ENCODE measurements around the gene NRG3.

Gene NRG3

DNA sequence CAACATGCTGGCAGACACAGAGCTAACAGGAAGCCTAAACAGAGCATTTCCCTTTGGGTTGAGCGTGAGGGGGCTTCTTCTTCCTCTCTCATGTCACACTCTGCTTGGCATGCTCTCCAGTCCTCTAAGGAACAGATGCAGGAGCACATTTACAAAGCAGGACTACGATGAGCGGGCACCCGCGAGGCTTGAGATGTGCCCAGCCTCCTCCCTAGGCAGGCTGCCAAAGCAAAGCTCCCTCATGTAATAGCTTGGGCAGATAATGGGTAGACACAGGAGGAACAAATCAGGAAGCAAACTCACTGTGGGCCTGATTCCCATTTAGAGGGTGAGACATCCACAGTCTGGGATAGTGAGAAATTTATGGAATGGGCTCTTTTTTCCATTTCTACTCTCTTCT is 519.1 kb downstream of the NRG3 start:
- Histone ChIP-seq H3K27me3 (ENCODE audit: low read depth, low read length) (no peaks in the 10 kb centered on the region), H3K4me3 (ENCODE audit: low read depth in 1 of 2, low read length in 2 of 2) (no peak overlapping the region), H3K36me3 (ENCODE audit: control insufficient read depth in 1 of 2, insufficient read depth in 2 of 2, low read length in 2 of 2) (no peaks in the 10 kb centered on the region), H3K4me1 (ENCODE audit: control insufficient read depth in 1 of 2, insufficient read depth in 2 of 2, low read length in 2 of 2) (no peaks in the 10 kb centered on the region), H3K27ac (ENCODE audit: low read length) (no peak overlapping the region), H3K9me3 (ENCODE audit: control insufficient read depth in 1 of 2, low read length in 2 of 2) (no peaks in the 10 kb centered on the region)

GRCh38 chr10:82394987-82395386 is 520.0 kb downstream of the NRG3 start:
- H3K27ac ChIP-seq (ENCODE audit: low read length): no peak overlapping the region
- no peaks in the 10 kb centered on the region for H3K9me3 ChIP-seq (ENCODE audit: control insufficient read depth in 1 of 2, low read length in 2 of 2)
- H3K4me1 ChIP-seq (ENCODE audit: control insufficient read depth in 1 of 2, insufficient read depth in 2 of 2, low read length in 2 of 2): no peaks in the 10 kb centered on the region
- no peaks in the 10 kb centered on the region for H3K36me3 ChIP-seq (ENCODE audit: control insufficient read depth in 1 of 2, insufficient read depth in 2 of 2, low read length in 2 of 2)
- H3K4me3 ChIP-seq (ENCODE audit: low read depth in 1 of 2, low read length in 2 of 2): no peak overlapping the region
- no peaks in the 10 kb centered on the region for H3K27me3 ChIP-seq (ENCODE audit: low read depth, low read length)

- Histone ChIP-seq H3K36me3 (ENCODE audit: control insufficient read depth in 1 of 2, insufficient read depth in 2 of 2, low read length in 2 of 2) (no peaks in the 10 kb centered on the region), H3K27ac (ENCODE audit: low read length) (no peak overlapping the region), H3K4me1 (ENCODE audit: control insufficient read depth in 1 of 2, insufficient read depth in 2 of 2, low read length in 2 of 2) (no peaks in the 10 kb centered on the region), H3K27me3 (ENCODE audit: low read depth, low read length) (no peaks in the 10 kb centered on the region), H3K4me3 (ENCODE audit: low read depth in 1 of 2, low read length in 2 of 2) (no peak overlapping the region), H3K9me3 (ENCODE audit: control insufficient read depth in 1 of 2, low read length in 2 of 2) (no peaks in the 10 kb centered on the region)
These were observed 521.9 kb downstream of the NRG3 start for GRCh38 chr10:82396886-82397285.

- H3K27ac ChIP-seq (ENCODE audit: low read length): no peak overlapping the region
- no peak overlapping the region for H3K4me3 ChIP-seq (ENCODE audit: low read depth in 1 of 2, low read length in 2 of 2)
- no peaks in the 10 kb centered on the region for H3K36me3 ChIP-seq (ENCODE audit: control insufficient read depth in 1 of 2, insufficient read depth in 2 of 2, low read length in 2 of 2)
- no peaks in the 10 kb centered on the region for H3K9me3 ChIP-seq (ENCODE audit: control insufficient read depth in 1 of 2, low read length in 2 of 2)
- H3K4me1 ChIP-seq (ENCODE audit: control insufficient read depth in 1 of 2, insufficient read depth in 2 of 2, low read length in 2 of 2): no peaks in the 10 kb centered on the region
- H3K27me3 ChIP-seq (ENCODE audit: low read depth, low read length): no peaks in the 10 kb centered on the region
These were observed 522.9 kb downstream of the NRG3 start for GRCh38 chr10:82397854-82398253.

GRCh38 chr10:82399850-82400249 is 524.9 kb downstream of the NRG3 start:
- Histone ChIP-seq H3K4me1 (ENCODE audit: control insufficient read depth in 1 of 2, insufficient read depth in 2 of 2, low read length in 2 of 2) (no peaks in the 10 kb centered on the region), H3K27ac (ENCODE audit: low read length) (no peak overlapping the region), H3K36me3 (ENCODE audit: control insufficient read depth in 1 of 2, insufficient read depth in 2 of 2, low read length in 2 of 2) (no peaks in the 10 kb centered on the region), H3K9me3 (ENCODE audit: control insufficient read depth in 1 of 2, low read length in 2 of 2) (no peaks in the 10 kb centered on the region), H3K27me3 (ENCODE audit: low read depth, low read length) (no peaks in the 10 kb centered on the region), H3K4me3 (ENCODE audit: low read depth in 1 of 2, low read length in 2 of 2) (no peak overlapping the region)

GRCh38 chr10:82400841-82401240 is 525.8 kb downstream of the NRG3 start:
- H3K27ac ChIP-seq (ENCODE audit: low read length): no peak overlapping the region
- no peaks in the 10 kb centered on the region for H3K36me3 ChIP-seq (ENCODE audit: control insufficient read depth in 1 of 2, insufficient read depth in 2 of 2, low read length in 2 of 2)
- no peak overlapping the region for H3K4me3 ChIP-seq (ENCODE audit: low read depth in 1 of 2, low read length in 2 of 2)
- no peaks in the 10 kb centered on the region for H3K4me1 ChIP-seq (ENCODE audit: control insufficient read depth in 1 of 2, insufficient read depth in 2 of 2, low read length in 2 of 2)
- H3K9me3 ChIP-seq (ENCODE audit: control insufficient read depth in 1 of 2, low read length in 2 of 2): no peaks in the 10 kb centered on the region
- no peaks in the 10 kb centered on the region for H3K27me3 ChIP-seq (ENCODE audit: low read depth, low read length)

GRCh38 chr10:82402906-82403401 is 528.0 kb downstream of the NRG3 start:
- no peaks in the 10 kb centered on the region for H3K27me3 ChIP-seq (ENCODE audit: low read depth, low read length)
- H3K9me3 ChIP-seq (ENCODE audit: control insufficient read depth in 1 of 2, low read length in 2 of 2): no peaks in the 10 kb centered on the region
- H3K4me3 ChIP-seq (ENCODE audit: low read depth in 1 of 2, low read length in 2 of 2): no peak overlapping the region
- H3K36me3 ChIP-seq (ENCODE audit: control insufficient read depth in 1 of 2, insufficient read depth in 2 of 2, low read length in 2 of 2): no peaks in the 10 kb centered on the region
- no peak overlapping the region for H3K27ac ChIP-seq (ENCODE audit: low read length)
- no peaks in the 10 kb centered on the region for H3K4me1 ChIP-seq (ENCODE audit: control insufficient read depth in 1 of 2, insufficient read depth in 2 of 2, low read length in 2 of 2)

- H3K4me3 ChIP-seq (ENCODE audit: low read depth in 1 of 2, low read length in 2 of 2): no peak overlapping the region
- no peaks in the 10 kb centered on the region for H3K27me3 ChIP-seq (ENCODE audit: low read depth, low read length)
- no peaks in the 10 kb centered on the region for H3K4me1 ChIP-seq (ENCODE audit: control insufficient read depth in 1 of 2, insufficient read depth in 2 of 2, low read length in 2 of 2)
- no peak overlapping the region for H3K27ac ChIP-seq (ENCODE audit: low read length)
- no peaks in the 10 kb centered on the region for H3K36me3 ChIP-seq (ENCODE audit: control insufficient read depth in 1 of 2, insufficient read depth in 2 of 2, low read length in 2 of 2)
- peaks cover 0 to 4% of the 10 kb centered on the region in 2 donors for H3K9me3 ChIP-seq (ENCODE audit: control insufficient read depth in 1 of 2, low read length in 2 of 2)
These were observed 534.7 kb downstream of the NRG3 start for GRCh38 chr10:82409671-82410070.

DNA sequence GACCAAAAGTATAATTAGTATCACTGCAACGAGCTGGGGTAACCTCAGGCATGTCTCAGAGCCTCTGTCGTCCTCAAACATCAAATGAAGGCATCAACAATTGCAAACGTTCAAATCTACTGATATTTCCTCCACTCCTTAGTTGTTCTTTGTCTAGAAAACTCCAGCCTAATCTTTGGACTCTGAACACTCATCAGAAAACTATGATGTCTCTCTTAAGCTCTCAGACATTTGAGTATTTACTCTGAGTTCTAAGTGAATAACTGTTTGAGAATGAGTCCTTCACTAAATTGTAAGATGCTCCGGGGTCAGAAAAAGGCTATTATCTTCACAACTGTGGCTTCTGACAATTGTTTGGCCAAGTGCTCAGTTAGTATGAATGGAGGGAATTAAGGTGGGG is 536.4 kb downstream of the NRG3 start:
- Histone ChIP-seq H3K36me3 (ENCODE audit: control insufficient read depth in 1 of 2, insufficient read depth in 2 of 2, low read length in 2 of 2) (no peaks in the 10 kb centered on the region), H3K27ac (ENCODE audit: low read length) (no peak overlapping the region), H3K4me3 (ENCODE audit: low read depth in 1 of 2, low read length in 2 of 2) (no peak overlapping the region), H3K9me3 (ENCODE audit: control insufficient read depth in 1 of 2, low read length in 2 of 2) (peaks cover 0 to 4% of the 10 kb centered on the region in 2 donors), H3K27me3 (ENCODE audit: low read depth, low read length) (no peaks in the 10 kb centered on the region), H3K4me1 (ENCODE audit: control insufficient read depth in 1 of 2, insufficient read depth in 2 of 2, low read length in 2 of 2) (no peaks in the 10 kb centered on the region)

GRCh38 chr10:82420001-82420400 is 545.0 kb downstream of the NRG3 start:
- no peak overlapping the region for H3K27ac ChIP-seq (ENCODE audit: low read length)
- H3K4me3 ChIP-seq (ENCODE audit: low read depth in 1 of 2, low read length in 2 of 2): no peak overlapping the region
- no peaks in the 10 kb centered on the region for H3K9me3 ChIP-seq (ENCODE audit: control insufficient read depth in 1 of 2, low read length in 2 of 2)
- H3K27me3 ChIP-seq (ENCODE audit: low read depth, low read length): no peaks in the 10 kb centered on the region
- H3K4me1 ChIP-seq (ENCODE audit: control insufficient read depth in 1 of 2, insufficient read depth in 2 of 2, low read length in 2 of 2): no peaks in the 10 kb centered on the region
- H3K36me3 ChIP-seq (ENCODE audit: control insufficient read depth in 1 of 2, insufficient read depth in 2 of 2, low read length in 2 of 2): no peaks in the 10 kb centered on the region

- Histone ChIP-seq H3K4me3 (ENCODE audit: low read depth in 1 of 2, low read length in 2 of 2) (no peak overlapping the region), H3K27ac (ENCODE audit: low read length) (no peak overlapping the region), H3K4me1 (ENCODE audit: control insufficient read depth in 1 of 2, insufficient read depth in 2 of 2, low read length in 2 of 2) (no peaks in the 10 kb centered on the region), H3K9me3 (ENCODE audit: control insufficient read depth in 1 of 2, low read length in 2 of 2) (peaks cover 5 to 15% of the 10 kb centered on the region in 2 donors), H3K27me3 (ENCODE audit: low read depth, low read length) (no peaks in the 10 kb centered on the region), H3K36me3 (ENCODE audit: control insufficient read depth in 1 of 2, insufficient read depth in 2 of 2, low read length in 2 of 2) (no peaks in the 10 kb centered on the region)
These were observed 554.3 kb downstream of the NRG3 start for GRCh38 chr10:82429302-82429701.

DNA sequence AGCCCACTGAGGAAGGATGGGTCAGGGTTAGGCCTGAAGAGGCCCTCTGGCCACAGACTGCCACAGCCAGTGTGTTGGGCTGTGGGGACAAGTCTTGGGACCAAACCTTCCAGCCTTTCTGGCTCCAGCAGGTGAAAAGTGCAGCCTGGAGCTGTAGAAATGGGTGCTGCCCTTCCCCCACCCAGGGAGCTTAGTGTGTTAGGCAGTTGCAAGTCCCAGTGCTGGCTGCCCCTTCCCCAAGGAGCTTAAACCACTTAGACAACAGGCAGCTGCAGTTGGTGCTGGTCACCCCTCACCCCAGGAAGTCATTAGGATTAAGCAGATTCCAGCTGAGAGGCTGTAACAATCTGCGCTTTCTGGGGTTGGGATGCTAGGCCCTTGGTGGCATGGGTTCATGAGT is 563.3 kb downstream of the NRG3 start:
- peaks cover 0 to 4% of the 10 kb centered on the region in 2 donors for H3K9me3 ChIP-seq (ENCODE audit: control insufficient read depth in 1 of 2, low read length in 2 of 2)
- no peaks in the 10 kb centered on the region for H3K36me3 ChIP-seq (ENCODE audit: control insufficient read depth in 1 of 2, insufficient read depth in 2 of 2, low read length in 2 of 2)
- H3K27me3 ChIP-seq (ENCODE audit: low read depth, low read length): no peaks in the 10 kb centered on the region
- H3K27ac ChIP-seq (ENCODE audit: low read length): no peak overlapping the region
- H3K4me3 ChIP-seq (ENCODE audit: low read depth in 1 of 2, low read length in 2 of 2): no peak overlapping the region
- no peaks in the 10 kb centered on the region for H3K4me1 ChIP-seq (ENCODE audit: control insufficient read depth in 1 of 2, insufficient read depth in 2 of 2, low read length in 2 of 2)

All from muscle layer of duodenum (tissue), 2 donors.